GM18858 (cell line): ENCODE data around the gene IFITM1.

Experiments used
- ATAC-seq: cut with Tn5 transposase; IDR thresholded peaks from one replicate; pipeline ENCODE4 v1.9.1; 2021; ENCODE audit not compliant: unreplicated experiment

IFITM1 gene

DNA sequence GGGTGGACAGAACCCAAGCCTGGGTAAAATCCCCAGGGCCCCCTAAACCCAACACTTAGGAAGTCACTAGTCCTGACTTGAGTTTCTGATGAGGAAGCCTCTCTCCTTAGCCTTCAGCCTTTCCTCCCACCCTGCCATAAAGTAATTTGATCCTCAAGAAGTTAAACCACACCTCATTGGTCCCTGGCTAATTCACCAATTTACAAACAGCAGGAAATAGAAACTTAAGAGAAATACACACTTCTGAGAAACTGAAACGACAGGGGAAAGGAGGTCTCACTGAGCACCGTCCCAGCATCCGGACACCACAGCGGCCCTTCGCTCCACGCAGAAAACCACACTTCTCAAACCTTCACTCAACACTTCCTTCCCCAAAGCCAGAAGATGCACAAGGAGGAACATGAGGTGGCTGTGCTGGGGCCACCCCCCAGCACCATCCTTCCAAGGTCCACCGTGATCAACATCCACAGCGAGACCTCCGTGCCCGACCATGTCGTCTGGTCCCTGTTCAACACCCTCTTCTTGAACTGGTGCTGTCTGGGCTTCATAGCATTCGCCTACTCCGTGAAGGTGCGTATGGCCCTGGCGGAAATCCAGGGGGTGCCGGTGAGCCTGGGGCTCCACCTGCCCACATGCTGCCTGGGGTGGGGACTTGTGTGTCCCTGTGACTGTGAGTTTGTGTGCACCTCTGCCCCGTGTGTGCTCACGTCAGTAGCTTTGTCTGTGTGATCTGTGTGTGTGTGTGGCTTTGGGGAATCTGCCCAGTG lies at the start of gene IFITM1:
Gene IFITM1 (plus strand): TSS at position 254 of the 767 bp plus-strand sequence. CDS start 131 bp downstream, at position 385.
- ATAC-seq: no peak

GRCh38 chr11:266676-267439 lies 47.0 kb upstream of the IFITM1 start:
- ATAC-seq: no peak

GRCh38 chr11:267491-267994 lies 46.3 kb upstream of the IFITM1 start:
- ATAC-seq: no peak

DNA sequence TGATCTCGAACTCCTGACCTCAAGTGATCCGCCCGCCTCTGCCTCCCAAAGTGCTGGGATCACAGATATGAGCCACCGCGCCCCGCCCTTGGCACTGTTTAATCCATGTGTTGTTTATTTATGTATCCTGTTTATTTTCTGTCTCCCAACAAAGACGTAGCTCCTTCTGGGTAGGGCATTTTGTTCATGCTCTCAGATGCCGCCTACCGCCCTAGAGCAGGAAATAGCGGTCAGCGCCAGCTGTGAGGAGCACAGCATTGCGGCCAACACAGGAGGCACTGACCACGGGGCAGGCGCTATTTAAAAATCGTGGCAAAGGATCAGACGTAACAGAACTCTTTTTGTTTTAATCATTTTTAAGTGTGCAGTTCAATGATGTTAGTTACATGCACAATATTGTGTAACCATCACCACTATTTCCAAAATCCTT lies 45.1 kb upstream of the IFITM1 start:
- peak; percentile 16 for ATAC-seq

DNA sequence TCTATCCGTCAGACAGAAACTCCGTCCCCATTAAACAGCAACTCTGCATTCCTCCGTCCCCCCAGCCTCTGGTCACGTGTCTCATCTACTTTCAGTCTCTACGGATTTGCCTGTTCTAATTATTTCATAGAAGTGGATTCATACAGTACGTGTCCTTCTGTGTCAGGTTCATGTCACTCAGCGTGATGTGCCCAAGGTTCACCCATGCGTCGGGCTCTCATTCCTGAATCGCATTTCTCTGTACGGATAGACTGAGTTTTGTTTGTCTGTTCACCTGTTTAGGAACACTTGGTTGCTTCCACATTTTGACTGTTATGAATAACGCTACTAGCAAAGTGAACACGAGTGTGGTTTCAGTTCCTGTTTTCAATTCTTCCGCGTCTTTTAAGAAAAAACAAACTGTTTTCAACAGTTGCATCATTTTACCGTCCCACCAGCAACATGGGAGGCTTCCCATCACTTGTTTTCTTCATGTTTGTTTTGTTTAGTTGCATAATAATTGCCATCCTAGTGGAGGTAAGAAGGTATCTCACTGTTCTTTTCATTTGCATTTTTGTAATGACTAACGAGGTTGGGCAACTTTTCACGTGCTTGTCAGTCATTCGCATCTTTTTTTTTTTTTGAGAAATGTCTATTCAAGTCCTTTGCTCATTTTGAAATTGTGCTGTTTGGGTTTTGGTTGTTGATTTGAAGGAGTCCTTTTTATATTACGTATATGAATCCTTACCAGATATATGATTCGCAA lies 44.5 kb upstream of the IFITM1 start:
- peak; percentile 64 for ATAC-seq

GRCh38 chr11:270451-271318 lies 43.2 kb upstream of the IFITM1 start:
- ATAC-seq: no peak

GRCh38 chr11:271319-271715 lies 42.5 kb upstream of the IFITM1 start:
- ATAC-seq: no peak

GRCh38 chr11:272195-272930 lies 41.5 kb upstream of the IFITM1 start:
- no peak for ATAC-seq

- no peak for ATAC-seq
These were observed 41.0 kb upstream of the IFITM1 start for GRCh38 chr11:272931-273198.

GRCh38 chr11:276219-276618 lies 37.6 kb upstream of the IFITM1 start:
- no peak for ATAC-seq

DNA sequence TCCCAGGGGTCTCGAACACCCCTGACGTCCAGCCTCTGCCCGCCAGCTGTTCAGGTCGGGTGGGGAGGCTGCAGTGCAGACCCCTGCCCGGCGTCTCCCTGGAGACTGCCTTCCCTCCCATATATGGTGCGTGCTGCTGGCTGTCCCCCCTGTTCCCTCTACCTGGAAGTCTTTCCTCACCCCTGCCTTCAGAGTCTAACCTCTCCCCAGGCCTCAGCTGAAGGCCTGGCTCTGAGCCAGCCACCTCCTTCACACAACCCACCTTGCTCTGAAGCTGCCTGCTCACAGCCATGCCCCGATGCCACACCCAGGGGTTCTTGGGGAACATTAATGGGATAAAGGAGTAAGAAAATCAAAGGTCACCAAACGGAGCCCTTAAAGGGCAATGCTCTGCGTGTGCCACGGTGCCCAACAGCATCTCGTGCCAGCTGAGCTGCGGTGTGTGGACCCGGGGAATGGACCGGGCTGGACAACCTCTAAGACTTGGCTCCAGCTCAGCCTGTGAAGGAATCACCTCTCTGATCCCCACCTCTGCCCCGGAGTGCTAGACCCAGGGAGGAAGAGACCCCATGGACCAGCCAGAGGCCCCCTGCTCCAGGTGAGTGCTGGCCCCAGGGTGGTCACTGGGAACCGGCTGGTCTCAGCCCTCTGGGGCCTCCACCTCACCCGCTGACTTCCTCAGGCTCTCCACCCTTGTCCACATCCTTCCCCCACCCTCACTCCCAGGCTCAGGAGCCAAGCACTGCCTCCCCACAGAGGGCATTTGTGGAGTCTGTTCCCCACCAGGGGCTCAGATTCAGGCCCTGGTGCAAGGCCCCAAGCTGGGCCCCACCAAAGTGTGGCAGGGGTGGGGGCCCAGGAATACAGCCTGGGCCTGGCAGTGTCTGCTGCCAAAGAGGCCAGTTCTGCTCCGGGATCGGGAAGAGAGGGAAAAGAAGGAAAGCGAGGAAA lies 35.6 kb upstream of the IFITM1 start, which contains the start of gene NLRP6:
Gene NLRP6 (plus strand): TSS at position 407 of the 951 bp plus-strand sequence. CDS start 163 bp downstream, at position 570.
- no peak for ATAC-seq

DNA sequence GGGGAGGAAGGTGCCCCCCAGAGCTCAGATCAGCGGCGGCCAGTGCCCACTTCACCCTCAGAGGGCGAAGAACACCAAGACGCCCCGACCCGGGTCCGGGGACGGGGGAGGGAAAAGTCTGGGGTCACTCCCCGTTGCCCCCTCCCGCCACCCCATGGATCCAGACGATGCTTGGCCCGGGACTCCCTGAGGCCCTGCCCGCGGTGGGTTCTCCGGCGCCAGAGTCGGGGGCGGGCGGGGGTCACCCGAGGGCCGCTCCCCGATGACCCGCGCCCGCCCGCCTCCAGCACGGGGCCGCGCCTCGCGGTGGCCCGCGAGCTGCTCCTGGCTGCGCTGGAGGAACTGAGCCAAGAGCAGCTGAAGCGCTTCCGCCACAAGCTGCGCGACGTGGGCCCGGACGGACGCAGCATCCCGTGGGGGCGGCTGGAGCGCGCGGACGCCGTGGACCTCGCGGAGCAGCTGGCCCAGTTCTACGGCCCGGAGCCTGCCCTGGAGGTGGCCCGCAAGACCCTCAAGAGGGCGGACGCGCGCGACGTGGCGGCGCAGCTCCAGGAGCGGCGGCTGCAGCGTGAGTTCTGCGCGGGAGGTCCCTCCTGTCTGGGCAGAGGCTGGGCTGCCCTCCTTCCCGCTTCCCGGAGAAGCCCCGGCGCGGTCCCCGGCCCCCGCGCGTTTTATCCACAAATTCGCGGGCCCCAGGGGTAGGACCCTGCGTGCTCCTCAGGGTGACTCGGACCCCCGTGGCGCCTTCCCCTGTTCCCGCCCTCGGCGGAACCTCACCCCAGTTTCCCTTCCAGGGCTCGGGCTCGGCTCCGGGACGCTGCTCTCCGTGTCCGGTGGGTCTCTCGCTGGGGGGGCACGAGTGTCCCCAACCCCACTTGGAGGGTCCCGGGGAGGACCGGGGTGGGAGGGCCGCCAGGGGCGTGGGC lies 34.5 kb upstream of the IFITM1 start:
- no peak for ATAC-seq

DNA sequence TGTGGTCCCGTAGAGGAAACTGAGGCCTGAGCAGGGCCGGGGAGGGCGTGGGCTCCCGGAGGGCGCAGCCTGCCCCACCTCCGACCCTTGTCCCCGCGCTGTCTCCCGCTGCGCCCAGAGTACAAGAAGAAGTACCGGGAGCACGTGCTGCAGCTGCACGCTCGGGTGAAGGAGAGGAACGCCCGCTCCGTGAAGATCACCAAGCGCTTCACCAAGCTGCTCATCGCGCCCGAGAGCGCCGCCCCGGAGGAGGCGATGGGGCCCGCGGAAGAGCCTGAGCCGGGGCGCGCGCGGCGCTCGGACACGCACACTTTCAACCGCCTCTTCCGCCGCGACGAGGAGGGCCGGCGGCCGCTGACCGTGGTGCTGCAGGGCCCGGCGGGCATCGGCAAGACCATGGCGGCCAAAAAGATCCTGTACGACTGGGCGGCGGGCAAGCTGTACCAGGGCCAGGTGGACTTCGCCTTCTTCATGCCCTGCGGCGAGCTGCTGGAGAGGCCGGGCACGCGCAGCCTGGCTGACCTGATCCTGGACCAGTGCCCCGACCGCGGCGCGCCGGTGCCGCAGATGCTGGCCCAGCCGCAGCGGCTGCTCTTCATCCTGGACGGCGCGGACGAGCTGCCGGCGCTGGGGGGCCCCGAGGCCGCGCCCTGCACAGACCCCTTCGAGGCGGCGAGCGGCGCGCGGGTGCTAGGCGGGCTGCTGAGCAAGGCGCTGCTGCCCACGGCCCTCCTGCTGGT lies 33.7 kb upstream of the IFITM1 start:
- no peak for ATAC-seq

- ATAC-seq: no peak
These were observed 32.9 kb upstream of the IFITM1 start for GRCh38 chr11:280706-281485.

GRCh38 chr11:281486-282161 lies 32.2 kb upstream of the IFITM1 start:
- no peak for ATAC-seq

DNA sequence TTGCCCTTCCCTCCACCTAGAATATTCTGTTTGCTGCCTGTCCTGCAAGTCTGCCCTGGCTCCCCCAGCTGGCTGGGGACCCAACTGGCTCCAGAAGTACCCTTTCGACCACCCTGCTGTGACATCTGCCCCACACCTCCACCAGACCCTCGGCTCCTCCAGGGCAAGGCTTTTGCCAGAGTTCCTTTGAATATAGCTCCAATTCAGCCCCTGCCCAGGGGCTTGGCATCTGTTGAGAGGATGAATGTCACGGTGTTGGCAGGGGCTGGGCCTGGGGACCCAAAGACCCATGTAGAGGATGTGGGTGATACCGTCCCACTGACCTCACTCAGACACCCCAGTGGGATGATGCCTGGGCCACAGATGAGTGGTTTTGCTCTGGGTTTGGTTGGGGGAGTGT lies 31.7 kb upstream of the IFITM1 start:
- no peak for ATAC-seq
